Urothelium cell line (cell line): ENCODE results near the gene GCH1.
"Not testable (repeated sequence)": the region's sequence is repeated elsewhere in the genome, so short reads cannot be mapped to it uniquely, and the experiment has no call there.

Experiments
- DNase-seq: peaks from one replicate; pipeline ENCODE4 v3.0.0; 2011; ENCODE audit warnings: low spot score, mixed read lengths
- FAIRE-seq: peaks from 2 replicates; lab custom pipeline; 2011; peaks lifted over from hg19 to GRCh38; lab: Jason Lieb, UNC

Gene GCH1

GRCh38 chr14:54902521-54903420 is at the start of gene GCH1:
Gene GCH1, minus strand, starts transcription at chr14:54902826. Its CDS starts 163 bp downstream, at chr14:54902663.
- FAIRE-seq (no peak), DNase-seq (peak; percentile 97)

- no peak for DNase-seq
- no peak for FAIRE-seq
Measured at GRCh38 chr14:54947230-54947629, 44.6 kb upstream of the GCH1 start.

GRCh38 chr14:54946500-54946899 is 43.9 kb upstream of the GCH1 start:
- no peak for DNase-seq
- FAIRE-seq: no peak

GRCh38 chr14:54944737-54945391 is 42.2 kb upstream of the GCH1 start:
- DNase-seq (no peak), FAIRE-seq (no peak)

- DNase-seq (no peak), FAIRE-seq (no peak)
Measured at GRCh38 chr14:54942913-54943312, 40.3 kb upstream of the GCH1 start.

GRCh38 chr14:54936816-54937215 is 34.2 kb upstream of the GCH1 start:
- DNase-seq (no peak), FAIRE-seq (no peak)

- DNase-seq: no peak
- no peak for FAIRE-seq
Measured at GRCh38 chr14:54935958-54936357, 33.3 kb upstream of the GCH1 start.

- no peak for FAIRE-seq
- no peak for DNase-seq
Measured at GRCh38 chr14:54935100-54935499, 32.5 kb upstream of the GCH1 start.

GRCh38 chr14:54933006-54933405 is 30.4 kb upstream of the GCH1 start:
- DNase-seq (no peak), FAIRE-seq (no peak)

- FAIRE-seq (peak; percentile 65), DNase-seq (no peak)
Measured at GRCh38 chr14:54931598-54932340, 29.1 kb upstream of the GCH1 start.

- FAIRE-seq: no peak
- DNase-seq: no peak
Measured at GRCh38 chr14:54931101-54931500, 28.5 kb upstream of the GCH1 start.

- DNase-seq (no peak), FAIRE-seq (no peak)
Measured at GRCh38 chr14:54929556-54929955, 26.9 kb upstream of the GCH1 start.

- no peak for FAIRE-seq
- DNase-seq: no peak
Measured at GRCh38 chr14:54928216-54928615, 25.6 kb upstream of the GCH1 start.

- DNase-seq: no peak
- no peak for FAIRE-seq
Measured at GRCh38 chr14:54927551-54927950, 24.9 kb upstream of the GCH1 start.

GRCh38 chr14:54926570-54926969 is 23.9 kb upstream of the GCH1 start:
- DNase-seq, FAIRE-seq: not testable (repeated sequence)

- DNase-seq: no peak
- FAIRE-seq: no peak
Measured at GRCh38 chr14:54922598-54922997, 20.0 kb upstream of the GCH1 start.

- DNase-seq: no peak
- no peak for FAIRE-seq
Measured at GRCh38 chr14:54920052-54920451, 17.4 kb upstream of the GCH1 start.

- FAIRE-seq (no peak), DNase-seq (no peak)
Measured at GRCh38 chr14:54919330-54919729, 16.7 kb upstream of the GCH1 start.

- FAIRE-seq (no peak), DNase-seq (no peak)
Measured at GRCh38 chr14:54918427-54918826, 15.8 kb upstream of the GCH1 start.

GRCh38 chr14:54916101-54916500 is 13.5 kb upstream of the GCH1 start:
- no peak for DNase-seq
- FAIRE-seq: no peak

GRCh38 chr14:54909817-54910558 is 7.4 kb upstream of the GCH1 start:
- FAIRE-seq (no peak), DNase-seq (no peak)
